Measurements from ENCODE around the gene MRPS25.

The MRPS25 gene

DNA sequence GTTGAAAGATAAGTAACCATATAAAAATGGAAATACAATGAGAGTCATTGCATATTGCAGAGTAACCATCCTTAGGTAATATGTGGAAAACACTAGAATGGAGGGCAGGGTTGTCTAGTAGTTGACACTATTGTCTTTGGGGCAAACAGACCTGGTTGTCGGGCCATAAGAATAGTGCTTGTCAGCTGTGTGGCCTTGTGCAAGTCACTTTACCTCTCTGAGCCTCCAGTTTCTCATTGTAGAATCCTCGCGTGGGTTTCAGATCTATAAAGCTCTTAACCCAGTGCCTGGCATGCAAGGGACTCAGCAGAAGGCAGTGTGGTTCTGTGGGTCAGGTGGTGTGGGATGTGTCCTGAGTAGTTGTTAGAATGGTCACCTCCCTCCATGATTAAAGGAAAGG is 32.0 kb downstream of the MRPS25 start:
- no peak overlapping the region for H3K27ac ChIP-seq
- no peaks in the 10 kb centered on the region for H3K9me3 ChIP-seq
- no peak overlapping the region for H3K4me3 ChIP-seq (ENCODE audit: low read depth in 1 of 2, low read length in 1 of 2)
- TF ChIP-seq, protein P1, sequence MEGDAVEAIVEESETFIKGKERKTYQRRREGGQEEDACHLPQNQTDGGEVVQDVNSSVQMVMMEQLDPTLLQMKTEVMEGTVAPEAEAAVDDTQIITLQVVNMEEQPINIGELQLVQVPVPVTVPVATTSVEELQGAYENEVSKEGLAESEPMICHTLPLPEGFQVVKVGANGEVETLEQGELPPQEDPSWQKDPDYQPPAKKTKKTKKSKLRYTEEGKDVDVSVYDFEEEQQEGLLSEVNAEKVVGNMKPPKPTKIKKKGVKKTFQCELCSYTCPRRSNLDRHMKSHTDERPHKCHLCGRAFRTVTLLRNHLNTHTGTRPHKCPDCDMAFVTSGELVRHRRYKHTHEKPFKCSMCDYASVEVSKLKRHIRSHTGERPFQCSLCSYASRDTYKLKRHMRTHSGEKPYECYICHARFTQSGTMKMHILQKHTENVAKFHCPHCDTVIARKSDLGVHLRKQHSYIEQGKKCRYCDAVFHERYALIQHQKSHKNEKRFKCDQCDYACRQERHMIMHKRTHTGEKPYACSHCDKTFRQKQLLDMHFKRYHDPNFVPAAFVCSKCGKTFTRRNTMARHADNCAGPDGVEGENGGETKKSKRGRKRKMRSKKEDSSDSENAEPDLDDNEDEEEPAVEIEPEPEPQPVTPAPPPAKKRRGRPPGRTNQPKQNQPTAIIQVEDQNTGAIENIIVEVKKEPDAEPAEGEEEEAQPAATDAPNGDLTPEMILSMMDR (IDR thresholded peaks at IDR 0.05): no peak
- H3K27me3 ChIP-seq: no peaks in the 10 kb centered on the region
- H3K36me3 ChIP-seq: peaks cover 97% of the 10 kb centered on the region
- H3K4me1 ChIP-seq (ENCODE audit: control insufficient read depth in 1 of 2, insufficient read depth in 1 of 2, low read depth in 1 of 2, low read length in 1 of 2): no peaks in the 10 kb centered on the region

DNA sequence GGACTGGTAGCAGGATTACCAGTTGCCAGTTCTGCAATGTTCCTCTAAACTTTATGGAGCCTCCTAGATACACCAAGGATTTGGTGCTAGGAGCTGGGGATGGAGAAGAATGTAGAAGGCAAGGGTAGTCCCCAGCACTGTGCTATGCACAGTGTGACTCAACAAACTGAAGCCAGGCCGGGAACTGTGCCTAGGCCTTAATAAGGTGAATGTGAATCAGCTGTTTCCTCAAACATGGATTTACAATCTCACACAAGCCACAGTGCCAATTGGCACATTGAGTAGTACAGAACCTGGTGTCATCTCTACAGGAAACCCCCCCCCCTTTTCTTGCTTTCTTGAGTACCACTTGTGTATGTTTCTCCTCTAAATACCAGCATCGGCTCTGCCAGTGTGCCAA is 32.5 kb downstream of the MRPS25 start:
- Histone ChIP-seq H3K4me1 (ENCODE audit: control insufficient read depth in 1 of 2, insufficient read depth in 1 of 2, low read depth in 1 of 2, low read length in 1 of 2) (no peaks in the 10 kb centered on the region), H3K9me3 (no peaks in the 10 kb centered on the region), H3K4me3 (ENCODE audit: low read depth in 1 of 2, low read length in 1 of 2) (no peak overlapping the region), H3K36me3 (peaks cover 97% of the 10 kb centered on the region), H3K27ac (no peak overlapping the region), H3K27me3 (no peaks in the 10 kb centered on the region)
- TF ChIP-seq, protein P1 (IDR thresholded peaks at IDR 0.05): no peak

DNA sequence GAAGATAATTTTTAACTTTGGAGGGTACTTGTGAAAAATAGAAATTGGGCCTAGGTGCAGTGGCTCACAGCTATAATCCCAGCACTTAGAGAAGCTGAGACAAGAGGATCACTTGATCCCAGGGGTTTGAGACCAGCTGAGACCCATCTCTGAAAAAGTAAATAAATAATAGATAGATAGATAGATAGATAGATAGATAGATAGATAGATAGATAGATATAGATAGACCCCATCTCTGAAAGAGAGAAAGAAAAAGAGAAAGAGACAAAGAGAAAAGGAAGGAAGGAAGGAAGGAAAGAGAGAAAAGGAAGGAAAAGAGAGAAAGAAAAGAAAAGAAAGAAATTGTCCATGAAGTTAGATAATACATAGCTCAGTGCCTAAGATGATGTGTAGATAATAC is 35.5 kb downstream of the MRPS25 start:
- no peak overlapping the region for H3K4me3 ChIP-seq (ENCODE audit: low read depth in 1 of 2, low read length in 1 of 2)
- H3K9me3 ChIP-seq: no peaks in the 10 kb centered on the region
- no peaks in the 10 kb centered on the region for H3K27me3 ChIP-seq
- no peaks in the 10 kb centered on the region for H3K4me1 ChIP-seq (ENCODE audit: control insufficient read depth in 1 of 2, insufficient read depth in 1 of 2, low read depth in 1 of 2, low read length in 1 of 2)
- no peak overlapping the region for H3K27ac ChIP-seq
- TF ChIP-seq, protein P1 (IDR thresholded peaks at IDR 0.05): no peak
- H3K36me3 ChIP-seq: peaks cover 97% of the 10 kb centered on the region

DNA sequence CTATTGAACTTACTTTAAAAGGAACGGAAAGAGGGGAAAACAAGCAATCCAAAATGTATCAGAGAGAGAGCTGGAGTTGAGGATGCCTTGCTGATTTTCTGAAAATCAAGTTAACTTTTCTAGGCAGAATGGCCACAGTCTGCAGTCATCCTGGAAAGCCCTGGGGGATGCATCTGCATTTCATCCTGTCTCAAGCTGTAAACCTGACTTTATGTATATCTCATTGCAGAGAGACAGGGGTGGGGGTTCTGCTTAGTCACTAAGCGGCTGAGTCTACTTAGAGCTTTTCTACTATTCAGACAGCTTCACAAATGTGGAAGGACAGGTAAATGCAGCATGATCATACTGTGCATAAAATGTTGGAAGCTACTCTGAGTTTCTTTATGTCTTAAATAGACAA is 41.4 kb downstream of the MRPS25 start:
- no peaks in the 10 kb centered on the region for H3K9me3 ChIP-seq

DNA sequence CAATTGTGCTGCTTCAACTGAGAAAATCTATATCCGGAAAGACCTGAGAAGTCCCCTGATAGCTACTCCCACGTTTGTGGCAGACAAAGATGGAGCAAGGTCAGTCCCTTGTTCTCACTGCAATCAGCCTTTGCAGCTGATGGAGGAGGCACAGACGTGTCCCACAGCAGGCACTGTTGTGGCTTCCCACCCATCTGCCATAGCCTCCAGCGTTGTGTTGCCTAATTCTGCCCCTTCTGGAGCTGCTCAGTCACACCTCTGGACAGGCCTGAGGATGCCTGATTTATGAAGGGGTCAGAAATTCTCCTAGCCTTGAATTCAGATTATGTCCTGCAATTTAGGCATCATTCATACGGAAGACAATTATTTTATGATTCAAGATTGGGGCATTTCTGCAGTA is 41.9 kb downstream of the MRPS25 start:
- Histone ChIP-seq H3K36me3 (peaks cover 98% of the 10 kb centered on the region), H3K4me1 (ENCODE audit: control insufficient read depth in 1 of 2, insufficient read depth in 1 of 2, low read depth in 1 of 2, low read length in 1 of 2) (no peaks in the 10 kb centered on the region), H3K27me3 (no peaks in the 10 kb centered on the region), H3K27ac (no peak overlapping the region), H3K4me3 (ENCODE audit: low read depth in 1 of 2, low read length in 1 of 2) (no peak overlapping the region), H3K9me3 (no peaks in the 10 kb centered on the region)
- TF ChIP-seq, protein P1 (IDR thresholded peaks at IDR 0.05): no peak

More for the DNA sequence above, 41.4 kb downstream of the MRPS25 start:
- TF ChIP-seq, protein P1 (IDR thresholded peaks at IDR 0.05): no peak
- H3K36me3 ChIP-seq: peaks cover 98% of the 10 kb centered on the region
- H3K27ac ChIP-seq: no peak overlapping the region
- no peaks in the 10 kb centered on the region for H3K27me3 ChIP-seq
- no peak overlapping the region for H3K4me3 ChIP-seq (ENCODE audit: low read depth in 1 of 2, low read length in 1 of 2)
- H3K4me1 ChIP-seq (ENCODE audit: control insufficient read depth in 1 of 2, insufficient read depth in 1 of 2, low read depth in 1 of 2, low read length in 1 of 2): no peaks in the 10 kb centered on the region

DNA sequence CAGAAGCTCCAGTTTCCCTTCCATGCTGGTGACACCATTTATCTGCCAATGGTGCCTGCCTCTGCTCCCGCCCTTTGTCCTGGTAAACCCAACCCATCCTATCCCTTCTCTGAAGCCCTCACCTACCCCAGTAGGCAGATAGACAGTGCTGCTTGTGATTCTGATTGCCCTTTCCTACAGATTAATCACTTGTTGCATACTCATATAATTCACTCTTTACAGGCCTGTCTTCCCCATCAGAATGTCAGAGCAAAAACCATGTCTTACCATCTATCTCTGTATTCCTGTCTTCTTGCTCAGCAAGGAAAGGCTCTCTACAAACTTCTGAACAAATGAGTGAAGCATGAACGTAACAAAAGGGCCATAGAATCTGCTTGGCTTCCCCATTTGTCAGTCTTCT is 47.9 kb downstream of the MRPS25 start:
- Histone ChIP-seq H3K9me3 (no peaks in the 10 kb centered on the region), H3K36me3 (peaks cover 98% of the 10 kb centered on the region), H3K27ac (no peak overlapping the region), H3K4me1 (ENCODE audit: control insufficient read depth in 1 of 2, insufficient read depth in 1 of 2, low read depth in 1 of 2, low read length in 1 of 2) (no peaks in the 10 kb centered on the region), H3K4me3 (ENCODE audit: low read depth in 1 of 2, low read length in 1 of 2) (no peak overlapping the region), H3K27me3 (no peaks in the 10 kb centered on the region)
- TF ChIP-seq, protein P1 (IDR thresholded peaks at IDR 0.05): no peak

Measured in neutrophil (primary cell).